Ectodermal cell (in vitro differentiated cells): Measurements from ENCODE around the gene ASB7.
"Not testable (repeated sequence)": the region's sequence is repeated elsewhere in the genome, so short reads cannot be mapped to it uniquely, and the experiment has no call there.

ENCODE experiments used
- H3K27ac ChIP-seq: 2 replicates; pipeline ENCODE4 v1.7.0; 2013; ENCODE audit warnings: mild to moderate bottlenecking, low read depth, low read length; ENCODE audit not compliant: insufficient read depth, poor library complexity, severe bottlenecking
- H3K27me3 ChIP-seq: 2 replicates; pipeline ENCODE4 v1.7.0; 2013; ENCODE audit warnings: mild to moderate bottlenecking, low read length; ENCODE audit not compliant: insufficient read depth, control insufficient read depth, poor library complexity, severe bottlenecking
- H3K36me3 ChIP-seq: one replicate; pipeline ENCODE4 v1.7.0; 2013; ENCODE audit warnings: low read length; ENCODE audit not compliant: control insufficient read depth, insufficient read depth
- H3K4me1 ChIP-seq: one replicate; pipeline ENCODE4 v1.7.0; 2013; ENCODE audit warnings: low read length; ENCODE audit not compliant: control insufficient read depth, insufficient read depth
- H3K4me3 ChIP-seq: 2 replicates; pipeline ENCODE4 v1.7.0; 2013; ENCODE audit warnings: low read depth, low read length, control low read depth; ENCODE audit not compliant: insufficient read depth
- H3K9me3 ChIP-seq: 2 replicates; pipeline ENCODE4 v1.7.0; 2013; ENCODE audit warnings: mild to moderate bottlenecking, low read length, moderate library complexity; ENCODE audit not compliant: control insufficient read depth
- WGBS, 2 experiments: methylation state at CpG; one replicate each; pipeline ENCODE4 v1.1.7; 2013; ENCODE audit warnings: missing lambda C conversion rate in 2 of 2; 5-methylcytosine and 5-hydroxymethylcytosine counted together

ASB7 gene

GRCh38 chr15:100663915-100664281 lies 61.5 kb downstream of the ASB7 start:
- H3K4me3 ChIP-seq: no peak overlapping the region
- peaks cover 14% of the 10 kb centered on the region for H3K4me1 ChIP-seq
- H3K9me3 ChIP-seq: no peaks in the 10 kb centered on the region
- 90 to 91% methylated on average over 11 of the region's 11 CpGs for WGBS, 2 experiments
- no peaks in the 10 kb centered on the region for H3K27me3 ChIP-seq
- H3K36me3 ChIP-seq: no peaks in the 10 kb centered on the region
- no peak overlapping the region for H3K27ac ChIP-seq

- H3K4me3 ChIP-seq: no peak overlapping the region
- H3K27ac ChIP-seq: no peak overlapping the region
- no peaks in the 10 kb centered on the region for H3K36me3 ChIP-seq
- no peaks in the 10 kb centered on the region for H3K27me3 ChIP-seq
- 74 to 76% methylated on average over 6 to 7 of the region's 7 CpGs for WGBS, 2 experiments
- no peaks in the 10 kb centered on the region for H3K9me3 ChIP-seq
- H3K4me1 ChIP-seq: peaks cover 14% of the 10 kb centered on the region
These were observed 63.2 kb downstream of the ASB7 start for GRCh38 chr15:100665570-100665969.

GRCh38 chr15:100667405-100668347 lies 65.3 kb downstream of the ASB7 start:
- Histone ChIP-seq H3K36me3 (no peaks in the 10 kb centered on the region), H3K9me3 (no peaks in the 10 kb centered on the region), H3K4me1 (peaks cover 11% of the 10 kb centered on the region), H3K27me3 (no peaks in the 10 kb centered on the region), H3K27ac (no peak overlapping the region), H3K4me3 (no peak overlapping the region)
- 91 to 93% methylated on average over 20 of the region's 20 CpGs for WGBS, 2 experiments

- WGBS, 2 experiments: 81 to 93% methylated on average over 7 of the region's 7 CpGs
- H3K9me3 ChIP-seq: no peaks in the 10 kb centered on the region
- H3K36me3 ChIP-seq: no peaks in the 10 kb centered on the region
- peaks cover 6% of the 10 kb centered on the region for H3K4me1 ChIP-seq
- H3K27me3 ChIP-seq: no peaks in the 10 kb centered on the region
- no peak overlapping the region for H3K4me3 ChIP-seq
- H3K27ac ChIP-seq: no peak overlapping the region
These were observed 66.0 kb downstream of the ASB7 start for GRCh38 chr15:100668348-100668745.

GRCh38 chr15:100669260-100669659 lies 66.9 kb downstream of the ASB7 start:
- Histone ChIP-seq H3K9me3 (no peaks in the 10 kb centered on the region), H3K36me3 (no peaks in the 10 kb centered on the region), H3K4me1 (no peaks in the 10 kb centered on the region), H3K4me3 (no peak overlapping the region), H3K27ac (no peak overlapping the region), H3K27me3 (no peaks in the 10 kb centered on the region)
- 82 to 85% methylated on average over 15 of the region's 15 CpGs for WGBS, 2 experiments

- Histone ChIP-seq H3K27ac (no peak overlapping the region), H3K4me3 (no peak overlapping the region), H3K27me3 (no peaks in the 10 kb centered on the region), H3K9me3 (no peaks in the 10 kb centered on the region), H3K36me3 (no peaks in the 10 kb centered on the region), H3K4me1 (no peaks in the 10 kb centered on the region)
- WGBS, 2 experiments: 80 to 82% methylated on average over 8 of the region's 8 CpGs
These were observed 68.2 kb downstream of the ASB7 start for GRCh38 chr15:100670505-100671021.

GRCh38 chr15:100671124-100671680 lies 68.8 kb downstream of the ASB7 start:
- H3K36me3 ChIP-seq: no peaks in the 10 kb centered on the region
- no peaks in the 10 kb centered on the region for H3K27me3 ChIP-seq
- no peak overlapping the region for H3K4me3 ChIP-seq
- 91 to 92% methylated on average over 15 of the region's 15 CpGs for WGBS, 2 experiments
- H3K4me1 ChIP-seq: no peaks in the 10 kb centered on the region
- H3K9me3 ChIP-seq: no peaks in the 10 kb centered on the region
- no peak overlapping the region for H3K27ac ChIP-seq

- no peak overlapping the region for H3K27ac ChIP-seq
- no peaks in the 10 kb centered on the region for H3K36me3 ChIP-seq
- no peaks in the 10 kb centered on the region for H3K4me1 ChIP-seq
- no peak overlapping the region for H3K4me3 ChIP-seq
- H3K9me3 ChIP-seq: no peaks in the 10 kb centered on the region
- H3K27me3 ChIP-seq: no peaks in the 10 kb centered on the region
- 82 to 83% methylated on average over 13 of the region's 13 CpGs for WGBS, 2 experiments
These were observed 69.6 kb downstream of the ASB7 start for GRCh38 chr15:100671858-100672543.

GRCh38 chr15:100672959-100673358 lies 70.6 kb downstream of the ASB7 start:
- H3K27ac ChIP-seq: no peak overlapping the region
- no peaks in the 10 kb centered on the region for H3K4me1 ChIP-seq
- no peaks in the 10 kb centered on the region for H3K9me3 ChIP-seq
- no peak overlapping the region for H3K4me3 ChIP-seq
- H3K36me3 ChIP-seq: no peaks in the 10 kb centered on the region
- H3K27me3 ChIP-seq: no peaks in the 10 kb centered on the region
- WGBS, 2 experiments: 88 to 93% methylated on average over 5 of the region's 5 CpGs

GRCh38 chr15:100679151-100679550 lies 76.8 kb downstream of the ASB7 start:
- H3K9me3 ChIP-seq, H3K27me3 ChIP-seq, H3K27ac ChIP-seq, H3K4me3 ChIP-seq, H3K4me1 ChIP-seq, H3K36me3 ChIP-seq: not testable (repeated sequence)
- WGBS, 2 experiments: 90 to 91% methylated on average over 5 of the region's 5 CpGs
